Stimulated activated CD4-positive, alpha-beta T cell treated with anti-CD3 and anti-CD28 coated beads, Interleukin-15, amount 100 ng/mL, for 1 hour (primary cell): ENCODE data around the gene BCL7A.
"Not testable (repeated sequence)": the region's sequence is repeated elsewhere in the genome, so short reads cannot be mapped to it uniquely, and the experiment has no call there.

Experiments
- DNase-seq, 2 donors: peaks; one replicate each; pipeline ENCODE4 v3.0.0-alpha.2; 2020; ENCODE audit warnings: low read depth in 1 of 2, low spot score in 1 of 2

BCL7A gene

GRCh38 chr12:122093098-122093883, 71.6 kb downstream of the BCL7A start:
- DNase-seq = no peak

DNA sequence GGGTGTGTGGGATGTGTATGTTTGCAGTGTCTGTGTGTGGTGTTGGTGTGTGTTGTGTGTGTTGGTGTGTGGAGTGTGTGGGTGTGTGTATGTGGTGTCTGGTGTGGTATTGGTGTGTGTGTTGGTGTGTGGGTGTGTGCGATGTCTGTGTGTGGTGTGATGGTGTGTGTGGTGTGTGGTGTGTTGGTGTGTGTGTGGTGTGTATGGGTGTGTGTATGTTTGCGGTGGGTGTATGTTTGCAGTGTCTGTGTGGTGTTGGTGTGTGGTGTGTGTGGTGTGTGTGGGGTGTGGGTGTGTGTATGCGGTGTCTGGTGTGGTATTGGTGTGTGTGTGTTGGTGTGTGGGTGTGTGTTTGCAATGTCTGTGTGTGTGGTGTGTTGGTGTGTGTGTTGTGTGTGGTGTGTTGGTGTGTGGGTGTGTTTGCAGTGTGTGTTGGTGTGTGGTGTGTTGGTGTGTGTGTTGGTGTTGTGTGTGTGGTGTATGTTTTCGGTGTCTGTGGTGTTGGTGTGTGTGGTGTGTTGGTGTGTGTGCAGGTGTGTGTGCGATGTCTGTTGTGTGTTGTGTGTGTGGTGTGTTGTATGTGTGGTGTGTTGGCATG, 72.6 kb downstream of the BCL7A start:
- no peak for DNase-seq

- DNase-seq = no peak
These were observed 73.3 kb downstream of the BCL7A start for GRCh38 chr12:122094735-122095631.

DNA sequence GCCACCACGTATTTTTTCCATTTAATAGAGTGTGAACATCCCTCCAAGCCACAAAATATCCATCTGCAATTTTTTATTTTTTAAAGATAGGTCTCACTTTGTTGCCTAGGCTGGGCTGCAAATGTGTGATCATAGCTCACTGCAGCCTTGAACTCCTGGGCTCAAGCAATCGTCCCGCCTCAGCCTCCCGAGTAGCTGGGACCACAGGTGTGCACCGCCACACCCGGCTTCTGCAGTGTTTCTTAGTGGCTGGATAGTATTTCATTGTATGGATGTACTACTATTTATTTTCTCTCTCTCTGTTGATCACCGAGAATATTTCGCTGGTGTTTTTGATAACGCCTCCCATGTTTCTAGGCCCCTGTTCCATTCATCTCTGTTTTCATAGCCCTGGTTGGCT, 74.3 kb downstream of the BCL7A start:
- DNase-seq = no peak

DNA sequence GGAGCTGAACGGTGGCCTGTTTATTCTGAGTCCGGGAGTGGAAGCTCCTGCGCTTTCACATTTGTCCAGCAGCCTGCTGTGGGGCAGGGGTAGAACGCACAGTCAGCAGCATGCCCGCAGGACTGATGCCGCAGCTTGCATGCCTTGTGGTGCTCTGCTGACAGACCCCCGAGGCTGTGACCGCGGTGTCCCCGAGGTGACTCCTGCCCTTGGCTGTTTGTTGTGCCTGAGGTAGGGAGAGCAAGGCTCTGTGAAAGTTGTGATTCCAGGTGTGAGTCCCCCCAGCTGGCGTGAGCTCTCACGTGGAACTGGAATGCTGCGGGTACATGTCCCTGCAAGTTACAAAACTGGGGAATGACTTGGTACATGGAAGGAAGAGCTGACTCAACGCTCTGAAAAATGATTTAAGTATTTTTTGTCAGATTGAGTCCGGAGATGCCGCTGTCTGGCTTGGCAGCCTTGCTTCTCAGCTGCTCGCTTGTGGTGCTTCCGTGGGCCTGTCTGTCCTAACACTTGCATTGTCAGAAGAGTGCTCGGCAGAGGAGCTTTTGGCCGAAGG, 75.0 kb downstream of the BCL7A start:
- no peak for DNase-seq

GRCh38 chr12:122097584-122097926, 75.9 kb downstream of the BCL7A start:
- no peak for DNase-seq

DNA sequence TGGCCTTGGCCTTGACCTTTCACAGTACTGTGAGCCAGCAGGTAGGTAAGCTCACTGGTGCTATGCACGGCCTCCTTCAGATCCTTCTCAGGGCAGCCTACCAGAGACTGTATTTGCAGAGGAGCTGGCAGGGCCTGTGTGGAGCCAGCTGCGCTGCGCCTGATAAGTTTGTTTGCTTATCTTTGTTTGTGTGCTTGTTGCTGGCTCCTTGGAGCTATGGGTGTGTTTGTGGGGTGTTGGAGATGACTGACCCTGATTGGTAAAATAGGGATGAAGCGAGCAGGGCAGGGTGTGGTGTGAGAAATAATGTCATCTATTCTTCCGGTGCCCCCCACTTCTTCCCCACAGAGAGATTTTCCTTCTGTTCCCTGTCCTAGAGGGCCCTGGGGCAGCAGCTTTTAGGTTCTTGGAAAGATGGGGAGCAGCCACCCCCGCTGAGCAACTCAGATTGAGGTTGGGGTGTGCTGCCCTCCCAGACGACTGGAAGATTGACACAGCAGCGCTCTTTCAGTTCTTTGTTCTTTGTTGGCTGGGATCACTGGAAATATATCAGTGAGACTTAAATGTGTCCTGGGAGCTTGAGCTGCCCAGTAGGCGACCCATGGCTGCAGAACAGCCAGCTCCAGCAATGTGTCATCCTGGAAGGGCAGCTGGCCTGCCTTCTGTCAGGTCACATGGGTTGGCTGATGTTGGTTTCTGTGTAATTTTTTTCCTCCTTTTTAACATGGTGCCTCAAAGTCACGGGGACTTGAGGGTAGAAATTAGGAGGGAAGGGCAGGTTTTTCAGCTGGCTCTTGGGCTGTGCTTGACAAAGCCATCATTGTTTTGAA, 76.5 kb downstream of the BCL7A start:
- no peak for DNase-seq

DNA sequence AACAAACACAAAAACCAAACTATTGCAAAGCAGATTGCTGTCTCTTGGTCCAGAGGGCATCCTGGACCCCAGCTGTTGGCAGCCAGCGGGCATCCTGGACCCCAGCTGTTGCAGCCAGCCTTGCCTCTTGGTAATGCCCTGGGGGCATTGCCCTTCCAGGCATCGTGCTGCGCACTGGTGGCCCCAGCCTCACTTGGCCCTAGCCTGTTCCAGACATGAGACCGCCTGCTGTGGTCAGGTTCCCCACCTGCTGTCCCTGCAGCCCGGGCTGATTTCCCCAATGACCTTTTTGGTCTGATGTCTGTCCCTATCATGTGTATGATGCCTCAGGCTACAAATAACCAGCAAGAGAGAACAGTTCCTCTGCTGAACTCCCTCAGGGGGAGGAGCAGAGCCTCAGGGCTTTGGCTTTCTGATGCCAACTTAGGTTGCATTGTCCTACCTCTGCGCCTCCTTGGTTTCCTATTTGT, 77.6 kb downstream of the BCL7A start:
- DNase-seq = no peak

DNA sequence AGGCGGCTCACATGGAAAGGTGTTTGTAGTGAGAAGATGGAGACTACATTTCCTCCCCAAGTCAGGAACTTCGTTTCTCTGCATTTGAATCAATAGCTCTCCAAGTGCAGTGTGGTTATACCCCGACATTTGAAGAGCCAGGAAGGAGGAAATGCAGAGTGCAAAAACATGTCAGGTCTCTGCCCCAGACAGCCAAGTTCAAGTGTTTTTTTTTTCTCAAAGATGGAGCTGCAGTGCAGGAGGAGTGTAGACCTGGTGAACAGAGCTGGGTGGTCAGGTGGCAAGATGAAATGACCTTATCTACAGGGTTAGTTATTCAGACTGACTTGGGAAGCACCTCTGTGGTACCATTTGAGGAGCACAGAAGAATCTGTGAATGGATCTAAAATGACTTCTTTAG, 78.2 kb downstream of the BCL7A start:
- DNase-seq = no peak

GRCh38 chr12:122100568-122100967, 78.9 kb downstream of the BCL7A start:
- no peak for DNase-seq

GRCh38 chr12:122102331-122102730, 80.6 kb downstream of the BCL7A start:
- DNase-seq = no peak

DNA sequence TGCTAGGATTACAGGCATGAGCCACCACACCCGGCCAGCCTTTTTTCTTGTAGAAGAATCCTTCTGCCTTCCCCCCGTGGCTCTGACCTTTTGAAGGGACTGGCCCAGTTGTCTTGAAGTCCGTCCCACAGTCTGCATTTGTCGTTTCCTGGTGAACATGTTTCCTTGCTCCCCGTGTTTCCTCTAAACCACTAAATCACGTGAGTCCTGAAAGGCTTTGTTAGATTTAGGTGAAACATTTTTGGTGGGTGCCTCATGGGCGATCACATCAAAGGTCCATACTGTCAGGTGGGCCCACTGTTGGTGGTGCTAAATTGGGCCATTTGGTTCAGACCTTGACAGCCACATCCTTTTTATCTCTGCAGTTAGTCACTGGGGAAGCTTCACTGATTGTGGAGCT, 83.2 kb downstream of the BCL7A start:
- DNase-seq = no peak

GRCh38 chr12:122105496-122105895, 83.8 kb downstream of the BCL7A start:
- not testable (repeated sequence) for DNase-seq

GRCh38 chr12:122106843-122107242, 85.2 kb downstream of the BCL7A start:
- DNase-seq = no peak

- no peak for DNase-seq
These were observed 85.6 kb downstream of the BCL7A start for GRCh38 chr12:122107261-122107660.

DNA sequence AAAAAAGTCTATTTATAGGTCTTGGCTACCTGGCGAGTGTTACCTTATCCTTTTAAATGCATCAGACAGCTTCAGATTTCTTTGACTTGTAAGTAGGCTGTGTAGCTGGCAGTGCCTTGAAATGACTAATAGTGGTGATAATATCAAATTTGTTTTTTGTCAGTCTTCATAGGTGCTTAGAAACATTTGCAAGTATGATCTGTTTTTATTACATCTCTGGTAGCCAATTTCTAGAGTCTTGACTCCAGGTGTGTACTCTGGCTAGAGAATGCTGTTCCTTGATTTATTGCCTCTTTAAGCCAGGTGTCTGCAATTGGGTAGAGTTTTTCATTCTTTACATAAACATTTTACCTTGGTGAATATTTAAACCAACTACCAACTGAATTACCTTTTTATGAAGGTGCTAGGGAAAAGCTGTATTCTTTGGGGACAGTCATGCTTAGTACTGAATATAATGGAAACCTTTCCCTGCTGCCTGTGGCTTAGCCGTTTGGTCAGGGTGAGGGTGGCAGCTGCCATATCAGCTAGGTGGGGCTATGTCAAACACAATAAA, 89.5 kb downstream of the BCL7A start:
- no peak for DNase-seq
